Cardiac fibroblast (primary cell): ENCODE data around the gene CTRL.
A peak's percentile ranks its signal among the peaks of the same experiment; 100 is the strongest.
"Not testable (repeated sequence)": the region's sequence is repeated elsewhere in the genome, so short reads cannot be mapped to it uniquely, and the experiment has no call there.

ENCODE experiments used
- DNase-seq, 2 donors: peaks; one replicate each; pipeline versions ENCODE4 v3.0.0 to v3.0.0-alpha.2; 2010; ENCODE audit warnings: low read depth in 2 of 2
- H3K4me3 ChIP-seq, 2 donors: replicated peaks in 1 of 2; 1 replicate in 1 of 2; 2 replicates in 1 of 2; pipeline ENCODE4 v1.5.1; 2011; ENCODE audit warnings: low read depth in 2 of 2, low read length in 2 of 2, mild to moderate bottlenecking in 2 of 2, moderate library complexity in 1 of 2
- TF ChIP-seq, protein P1 (sequence below): IDR thresholded peaks from one replicate; pipeline ENCODE4 v1.5.1; 2011; ENCODE audit warnings: low read depth, mild to moderate bottlenecking, low read length, inconsistent platforms

Gene CTRL

DNA sequence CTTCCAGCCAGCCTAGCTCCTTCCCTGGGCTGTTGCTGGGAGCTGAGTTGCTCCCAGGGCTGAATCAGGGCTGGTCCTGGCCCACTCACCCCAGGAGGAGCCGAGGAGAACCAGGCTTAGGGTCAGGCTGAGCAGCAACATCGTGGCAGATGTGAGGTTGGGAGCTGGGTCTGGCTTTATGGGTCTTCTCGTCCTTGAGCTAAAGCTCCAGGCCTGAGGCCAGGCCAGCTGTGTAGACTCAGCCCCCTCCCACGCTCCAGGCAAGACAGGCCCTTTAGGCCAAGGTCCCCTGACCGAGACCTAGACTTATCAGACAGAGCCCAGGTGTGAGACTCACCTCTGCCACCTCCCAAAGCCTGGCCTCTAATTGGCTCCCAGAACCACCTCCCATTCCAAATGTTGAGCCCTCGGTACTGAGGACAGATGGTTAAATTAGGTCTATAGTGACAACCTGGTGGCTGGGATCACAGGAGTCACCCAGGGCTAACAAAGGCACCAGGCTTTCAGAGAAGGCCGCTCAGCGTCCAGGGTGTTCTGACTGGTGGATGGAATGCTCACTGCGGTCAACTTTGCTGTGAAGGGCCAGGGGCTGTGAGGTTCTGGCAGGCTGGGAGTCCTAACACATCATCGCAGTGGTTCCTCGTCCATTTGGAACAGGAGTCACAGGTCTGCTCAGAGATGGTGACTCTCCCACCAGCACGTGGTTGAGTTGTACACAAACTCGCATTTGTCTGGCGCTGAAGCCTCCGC lies at the start of gene CTRL:
TSS of gene CTRL (minus strand) at position 151 of the 750 bp plus-strand sequence. CDS start at position 141, 10 bp downstream.
- DNase-seq, result no peak
- TF ChIP-seq, protein P1, sequence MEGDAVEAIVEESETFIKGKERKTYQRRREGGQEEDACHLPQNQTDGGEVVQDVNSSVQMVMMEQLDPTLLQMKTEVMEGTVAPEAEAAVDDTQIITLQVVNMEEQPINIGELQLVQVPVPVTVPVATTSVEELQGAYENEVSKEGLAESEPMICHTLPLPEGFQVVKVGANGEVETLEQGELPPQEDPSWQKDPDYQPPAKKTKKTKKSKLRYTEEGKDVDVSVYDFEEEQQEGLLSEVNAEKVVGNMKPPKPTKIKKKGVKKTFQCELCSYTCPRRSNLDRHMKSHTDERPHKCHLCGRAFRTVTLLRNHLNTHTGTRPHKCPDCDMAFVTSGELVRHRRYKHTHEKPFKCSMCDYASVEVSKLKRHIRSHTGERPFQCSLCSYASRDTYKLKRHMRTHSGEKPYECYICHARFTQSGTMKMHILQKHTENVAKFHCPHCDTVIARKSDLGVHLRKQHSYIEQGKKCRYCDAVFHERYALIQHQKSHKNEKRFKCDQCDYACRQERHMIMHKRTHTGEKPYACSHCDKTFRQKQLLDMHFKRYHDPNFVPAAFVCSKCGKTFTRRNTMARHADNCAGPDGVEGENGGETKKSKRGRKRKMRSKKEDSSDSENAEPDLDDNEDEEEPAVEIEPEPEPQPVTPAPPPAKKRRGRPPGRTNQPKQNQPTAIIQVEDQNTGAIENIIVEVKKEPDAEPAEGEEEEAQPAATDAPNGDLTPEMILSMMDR, result peak; percentile 27
- H3K4me3 ChIP-seq, result no peak within 1 kb of the TSS

DNA sequence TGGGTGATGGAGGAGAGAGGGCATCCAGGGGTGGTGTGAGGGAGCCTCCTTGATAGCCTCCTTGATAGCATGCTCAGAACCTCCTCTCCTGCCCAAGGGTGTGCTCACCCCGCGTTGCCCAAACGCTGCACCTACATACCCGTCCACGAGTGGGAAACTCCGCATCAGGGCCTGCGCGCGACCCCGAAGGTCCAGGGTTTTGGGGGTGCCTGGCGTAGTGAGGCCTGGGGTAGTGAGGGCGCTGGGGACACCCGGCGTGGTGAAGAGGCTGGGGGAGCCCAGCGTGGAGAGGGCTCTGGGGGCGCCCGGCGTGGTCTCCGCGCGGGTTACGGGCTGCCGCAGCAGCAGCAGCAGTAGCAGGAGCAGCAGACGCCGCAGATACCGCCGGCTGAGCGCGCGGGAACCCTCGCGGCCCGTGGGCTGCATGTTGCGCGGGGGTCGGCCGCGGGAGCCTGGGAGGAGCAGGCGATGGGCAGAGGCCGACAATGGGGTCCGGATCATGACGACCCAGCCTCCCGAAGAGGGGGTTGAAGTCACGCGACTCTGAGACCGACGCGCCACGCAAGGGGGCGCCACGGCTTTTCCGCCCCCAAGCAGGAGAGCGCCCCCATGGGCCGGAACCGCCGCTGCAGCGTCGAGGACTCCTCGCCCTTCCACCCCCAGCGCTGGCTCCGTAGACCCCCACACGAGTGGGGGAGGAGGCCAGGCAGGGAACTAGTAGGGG lies 48.5 kb upstream of the CTRL start, which contains the start of gene DPEP3:
TSS of gene DPEP3 (minus strand) at position 545 of the 724 bp plus-strand sequence. CDS start at position 426, 119 bp downstream.
- H3K4me3 ChIP-seq, result no peak within 1 kb of the TSS
- no peak for DNase-seq
- TF ChIP-seq, protein P1, result peak; percentile 36

DNA sequence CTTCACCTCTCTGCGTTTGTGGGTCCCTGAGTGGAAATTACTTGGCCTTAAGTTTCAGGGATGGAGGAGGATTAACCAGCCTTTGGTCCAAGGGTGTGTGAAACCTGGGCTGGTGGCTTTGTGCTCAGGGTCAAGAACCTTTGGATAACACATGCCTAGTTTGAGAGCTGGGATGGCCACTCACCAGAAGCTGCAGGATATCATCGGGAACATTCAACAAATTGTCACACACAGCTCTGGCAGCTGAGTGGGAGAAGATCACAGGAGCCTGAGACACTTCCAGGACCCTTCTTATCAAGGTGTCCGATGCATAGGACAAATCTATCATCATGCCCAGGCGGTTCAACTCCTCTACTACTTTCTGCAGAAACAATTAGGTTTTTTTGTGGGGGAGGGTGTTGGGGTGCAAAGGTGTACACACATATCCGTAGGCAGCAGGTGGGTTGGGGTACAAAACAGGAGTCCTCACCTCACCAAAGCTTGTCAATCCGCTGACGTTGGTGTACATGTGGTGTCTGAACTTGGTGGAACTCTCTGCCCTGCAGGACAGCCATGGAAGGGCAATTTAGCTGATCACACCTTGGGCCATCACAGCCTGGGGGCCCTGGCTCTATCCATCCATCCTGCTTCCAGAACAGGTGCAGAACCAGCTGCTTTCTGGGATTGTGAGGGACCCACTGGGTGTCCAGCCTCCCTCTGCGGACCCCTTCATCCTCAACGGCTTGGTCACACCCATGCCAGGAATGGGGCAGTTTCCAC lies 46.0 kb upstream of the CTRL start:
- TF ChIP-seq, protein P1, result no peak
- no peak overlapping the region for H3K4me3 ChIP-seq
- no peak for DNase-seq

DNA sequence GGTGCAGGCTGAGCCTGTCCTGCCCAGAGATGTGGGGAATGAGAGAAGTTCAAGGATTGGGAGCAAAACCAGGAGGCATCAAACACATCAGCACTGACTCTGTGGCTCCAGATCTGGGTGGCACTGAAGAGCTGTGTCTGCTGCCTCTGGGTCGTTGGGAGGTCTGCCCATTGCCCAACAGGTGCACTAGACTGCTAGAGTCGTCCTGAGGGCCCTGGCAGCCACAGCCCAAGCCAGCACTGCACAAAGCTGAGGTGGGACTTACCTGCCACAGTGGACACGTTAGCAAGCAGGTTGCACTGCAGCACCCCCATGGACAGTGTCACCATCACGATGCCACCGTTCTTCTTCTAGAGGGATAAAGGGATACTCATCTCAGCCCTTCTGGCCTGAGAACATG lies 45.3 kb upstream of the CTRL start:
- no peak overlapping the region for H3K4me3 ChIP-seq
- DNase-seq, result no peak

DNA sequence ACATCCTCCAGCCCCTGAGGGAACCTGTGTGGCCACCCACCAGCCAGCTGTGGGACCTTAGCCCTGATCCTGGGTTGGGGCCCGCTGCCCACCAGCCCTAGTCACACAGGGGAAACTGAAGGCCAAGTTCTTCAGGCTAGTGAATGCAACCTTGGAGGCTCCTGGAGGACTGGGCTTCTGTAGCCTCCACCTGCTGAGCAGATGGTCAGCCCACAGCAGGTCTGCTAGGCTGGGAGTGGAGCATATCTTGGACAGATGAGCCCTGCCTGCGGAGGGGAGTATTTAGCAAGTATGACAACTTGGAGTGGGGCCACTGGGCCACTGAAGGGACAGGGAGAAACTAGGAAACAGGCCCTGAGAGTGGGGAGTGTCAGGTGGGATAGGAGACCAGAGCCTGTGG lies 44.5 kb upstream of the CTRL start:
- TF ChIP-seq, protein P1, result no peak
- no peak for DNase-seq
- H3K4me3 ChIP-seq, result no peak overlapping the region

More for the DNA sequence above, 45.3 kb upstream of the CTRL start:
- TF ChIP-seq, protein P1, result no peak

DNA sequence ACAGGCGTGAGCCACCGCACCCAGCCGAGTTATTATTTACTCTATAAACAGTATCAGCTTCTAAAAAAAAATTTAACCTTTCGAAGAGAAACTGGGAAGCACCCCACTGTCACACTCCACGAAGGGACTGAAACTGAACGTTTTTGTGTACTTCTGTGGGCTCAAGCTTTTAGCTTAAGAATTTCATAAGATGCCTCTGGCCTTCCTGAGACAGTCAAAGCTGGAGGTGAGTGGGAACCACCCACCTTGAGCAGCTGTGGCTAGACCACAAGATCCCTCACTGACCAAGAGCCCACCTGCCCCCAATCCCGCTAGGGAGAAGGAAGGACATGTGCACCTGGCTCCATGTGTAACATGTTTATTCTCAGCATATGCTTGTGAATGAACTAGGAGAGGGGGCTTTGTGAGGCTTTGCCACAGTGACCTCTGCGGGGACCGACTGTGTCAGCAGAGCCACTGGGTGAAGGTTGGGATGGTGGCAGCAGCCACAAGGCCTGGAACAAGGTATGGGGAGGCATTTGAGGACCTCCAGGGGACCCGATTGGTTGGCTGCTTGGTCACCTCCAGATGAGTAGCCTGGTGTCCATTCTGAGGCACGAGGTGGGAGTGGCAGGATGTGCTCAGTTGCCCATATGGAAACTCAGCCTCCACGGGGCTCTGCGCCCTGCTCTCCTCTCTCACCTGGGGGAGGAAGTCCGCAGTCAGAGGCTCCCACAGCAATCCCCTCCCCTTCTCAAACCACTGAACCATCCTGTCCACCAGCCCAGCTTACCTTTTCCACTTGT lies 43.9 kb upstream of the CTRL start:
- H3K4me3 ChIP-seq, result no peak overlapping the region
- TF ChIP-seq, protein P1, result no peak
- no peak for DNase-seq

DNA sequence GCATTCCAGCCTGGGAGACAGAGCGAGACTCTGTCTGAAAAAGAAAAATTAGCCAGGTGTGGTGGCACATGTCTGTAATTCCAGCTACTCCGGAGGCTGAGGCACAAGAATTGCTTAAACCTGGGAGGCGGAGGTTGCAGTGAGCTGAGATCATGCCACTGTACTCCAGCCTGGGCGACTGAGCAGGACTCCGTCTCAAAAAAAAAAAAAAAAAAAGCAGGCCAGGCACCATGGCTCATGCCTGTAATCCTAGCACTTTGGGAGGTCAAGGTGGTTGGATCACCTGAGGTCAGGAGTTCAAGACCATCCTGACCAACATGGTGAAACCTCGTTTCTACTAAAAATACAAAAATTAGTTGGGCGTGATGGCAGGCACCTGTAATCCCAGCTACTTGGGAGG lies 40.6 kb upstream of the CTRL start:
- DNase-seq, H3K4me3 ChIP-seq: not testable (repeated sequence)
